Sciatic nerve (tissue), 2 donors: ENCODE data around the gene CAMK2G. TPM values are rescaled to one million over a fixed set of nuclear protein-coding genes. Genes with fewer than 3 reads are reported as not detected.

Experiments used
- ATAC-seq: fragments of 200-7000 bp; cut with Tn5 transposase; one replicate; pipeline ENCODE4 v1.9.1; 2020; ENCODE audit warnings: mild to moderate bottlenecking, moderate library complexity
- DNase-seq: peaks from one replicate; pipeline ENCODE4 v3.0.0-alpha.2; 2020; ENCODE audit warnings: low spot score
- intact Hi-C: fragments of 100-400 bp; cut with DNase I; formaldehyde crosslinking; loops from one replicate; pipeline ENCODE4 v1.14.2; 2022
- total RNA-seq: library from RNA; stranded (reverse); fragmentation: NEBNext Ultra II Directional; extraction: Animal tissue kit (Norgen Biotek cat#: 25700); gene quantifications from one replicate; pipeline ENCODE4 v1.2.1, GENCODE V29; 2021
- donor health status: DM: no; HTN: no; CAD: no.
- donor health status: DM: no; HTN: no; CAD: no.

Gene CAMK2G
- total RNA-seq, 1 donor from 2014 or later: 30.5 TPM

DNA sequence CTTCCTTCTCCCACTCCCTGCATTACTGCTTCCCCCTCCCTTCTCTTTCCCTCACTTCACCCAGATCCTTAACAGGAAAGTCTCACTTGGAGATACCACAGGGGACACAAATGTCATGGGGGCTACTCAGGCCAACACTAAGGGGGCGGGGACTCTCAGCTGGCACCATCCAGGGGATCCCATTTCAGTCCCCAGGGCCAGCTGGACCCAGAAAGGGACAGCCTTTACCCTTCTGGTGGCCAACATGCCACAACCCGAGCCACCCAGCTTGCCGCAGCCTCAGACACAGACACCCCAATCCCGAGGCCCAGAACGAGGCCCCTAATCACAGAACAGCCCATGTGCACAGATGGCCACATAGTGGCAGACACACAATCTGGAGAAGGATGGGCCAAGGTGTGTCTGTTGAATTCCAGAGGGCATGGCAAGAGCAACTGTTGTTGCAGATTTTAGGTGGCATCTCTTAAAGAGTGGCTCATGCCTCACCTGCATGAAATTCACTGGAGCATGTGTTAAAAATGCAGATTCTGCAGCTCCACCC is 5.6 kb downstream of the CAMK2G start:
- no peak for DNase-seq
- ATAC-seq: no peak
- intact Hi-C loops: no loop called here

DNA sequence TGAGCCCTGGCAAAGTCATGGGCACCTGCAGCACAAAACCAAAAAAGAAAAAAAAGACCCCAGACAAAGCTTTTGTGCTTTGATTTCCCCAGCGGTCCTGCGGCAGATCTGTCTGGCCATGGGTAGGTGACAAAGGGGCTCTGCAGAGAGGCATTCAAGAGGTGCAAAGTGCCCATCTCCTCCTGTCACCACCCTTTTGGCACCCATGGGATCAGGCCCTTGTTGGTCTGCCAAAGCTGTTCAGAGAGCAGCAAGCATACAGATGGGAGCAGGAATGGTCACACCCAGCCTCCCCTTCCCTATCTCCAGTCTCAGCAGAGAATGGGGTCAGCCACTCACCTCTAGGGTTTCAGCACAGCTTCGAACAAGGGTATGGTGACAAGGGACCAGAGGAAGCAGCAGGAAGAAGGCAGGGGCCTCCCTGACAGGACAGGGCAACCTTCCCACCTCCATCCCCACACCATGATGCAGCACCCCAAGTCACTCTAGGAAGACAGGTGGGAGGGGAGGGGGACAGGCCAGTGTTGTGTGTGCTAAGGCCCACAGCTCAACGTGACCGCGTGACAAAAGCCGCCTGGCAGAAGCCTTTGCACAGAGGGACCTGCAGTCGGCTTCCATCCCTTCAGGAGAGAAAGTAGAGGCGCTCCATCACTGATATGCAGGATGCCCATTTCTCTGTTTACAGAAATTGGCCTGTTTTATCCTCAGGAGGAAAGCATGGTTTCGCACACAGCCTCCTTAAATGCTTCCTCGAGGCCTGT is 6.3 kb downstream of the CAMK2G start:
- intact Hi-C loops: no loop called here
- ATAC-seq: no peak

GRCh38 chr10:73867126-73867807 is 7.1 kb downstream of the CAMK2G start:
- intact Hi-C loops: no loop called here
- no peak for ATAC-seq
- DNase-seq: no peak

More for the DNA sequence above, 6.3 kb downstream of the CAMK2G start:
- DNase-seq: no peak

- ATAC-seq (no peak), DNase-seq (no peak)
- intact Hi-C loops: no loop called here
Observed at GRCh38 chr10:73866621-73867020, 7.7 kb downstream of the CAMK2G start.

GRCh38 chr10:73865459-73866442 is 8.6 kb downstream of the CAMK2G start:
- peak; percentile 64 for ATAC-seq
- intact Hi-C loops: no loop called here
- DNase-seq: no peak

GRCh38 chr10:73865107-73865458 is 9.3 kb downstream of the CAMK2G start:
- no peak for DNase-seq
- intact Hi-C loops: no loop called here
- ATAC-seq: no peak

DNA sequence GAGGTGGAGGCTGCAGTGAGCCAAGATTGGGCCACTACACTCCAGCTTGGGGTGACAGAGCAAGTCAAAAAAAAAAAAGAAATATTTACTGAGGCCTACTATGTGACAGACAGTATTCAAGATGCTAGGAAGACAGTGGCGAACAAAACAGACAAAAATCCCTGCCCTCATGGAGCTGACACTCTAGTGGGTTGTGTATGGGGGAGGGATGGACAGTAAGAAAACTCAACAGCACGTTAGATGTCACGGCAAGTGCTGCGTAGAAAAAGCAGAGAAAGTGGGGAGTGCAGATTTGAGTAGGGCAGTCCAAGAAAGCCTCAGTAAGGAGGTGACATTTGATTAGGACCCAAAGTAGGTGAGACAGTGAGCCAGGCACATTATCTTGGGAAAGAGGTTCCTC is 10.1 kb downstream of the CAMK2G start:
- no peak for DNase-seq
- intact Hi-C loops: no loop called here
- ATAC-seq: no peak

GRCh38 chr10:73863039-73863817 is 11.1 kb downstream of the CAMK2G start:
- ATAC-seq: no peak
- intact Hi-C loops: no loop called here
- DNase-seq: no peak

DNA sequence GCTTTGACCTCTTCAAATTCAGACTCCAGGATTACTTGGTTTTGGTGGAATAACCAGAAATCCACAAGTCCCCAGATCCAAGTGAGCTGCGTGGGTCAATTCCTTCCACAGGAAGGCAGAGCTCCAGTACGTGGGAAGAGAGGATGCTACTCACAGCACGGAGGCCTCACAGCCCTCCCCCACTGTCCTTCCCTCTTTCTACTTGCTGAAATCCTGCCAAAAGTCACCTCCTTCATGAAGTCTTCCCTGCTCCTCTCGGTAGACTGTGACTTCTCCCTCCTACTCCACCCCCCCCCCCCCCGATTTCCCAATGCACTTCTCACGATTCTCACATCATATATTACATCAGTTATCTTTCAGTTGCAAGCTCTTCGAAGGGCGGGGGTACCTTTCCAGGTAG is 12.3 kb downstream of the CAMK2G start:
- ATAC-seq (no peak), DNase-seq (no peak)
- intact Hi-C loops: no loop called here

DNA sequence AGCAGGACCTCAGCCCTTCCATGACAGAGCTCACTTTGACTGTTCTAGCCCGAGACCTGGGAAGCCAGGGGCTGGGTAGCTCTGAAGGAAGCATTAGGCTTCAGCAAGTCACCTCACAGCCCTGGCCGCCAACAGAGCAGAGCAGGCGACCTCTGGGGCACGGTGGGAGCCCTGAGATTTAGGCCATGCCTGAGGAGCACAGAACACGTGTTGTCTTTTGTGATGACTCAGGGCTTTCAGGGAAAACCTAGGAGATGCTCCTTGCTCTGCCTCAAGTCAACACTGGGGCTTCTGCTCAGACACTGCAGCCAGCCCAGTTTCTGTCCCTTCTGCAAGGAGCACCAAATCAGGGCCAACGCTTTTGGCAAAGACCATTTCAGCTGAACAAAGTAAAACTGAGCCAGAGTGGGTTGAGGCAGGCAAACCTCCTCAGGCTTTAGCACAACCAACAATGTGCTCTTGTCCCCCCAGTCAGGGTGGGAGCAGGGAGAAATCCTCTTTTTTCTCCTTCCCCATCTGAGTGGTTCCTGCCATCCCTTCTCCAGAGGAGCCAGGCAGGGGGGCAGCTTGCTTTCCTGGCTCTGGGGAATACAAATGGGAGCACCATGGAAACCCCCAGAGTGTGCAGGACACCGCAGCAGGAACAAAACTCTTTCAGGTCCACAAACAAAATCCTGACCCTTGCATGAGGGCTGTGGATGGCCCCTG is 14.4 kb downstream of the CAMK2G start:
- peak; percentile 74 for ATAC-seq
- no peak for DNase-seq
- intact Hi-C loops: no loop called here

GRCh38 chr10:73859428-73859783 is 14.9 kb downstream of the CAMK2G start:
- ATAC-seq (peak; percentile 37), DNase-seq (no peak)
- intact Hi-C loops: no loop called here

DNA sequence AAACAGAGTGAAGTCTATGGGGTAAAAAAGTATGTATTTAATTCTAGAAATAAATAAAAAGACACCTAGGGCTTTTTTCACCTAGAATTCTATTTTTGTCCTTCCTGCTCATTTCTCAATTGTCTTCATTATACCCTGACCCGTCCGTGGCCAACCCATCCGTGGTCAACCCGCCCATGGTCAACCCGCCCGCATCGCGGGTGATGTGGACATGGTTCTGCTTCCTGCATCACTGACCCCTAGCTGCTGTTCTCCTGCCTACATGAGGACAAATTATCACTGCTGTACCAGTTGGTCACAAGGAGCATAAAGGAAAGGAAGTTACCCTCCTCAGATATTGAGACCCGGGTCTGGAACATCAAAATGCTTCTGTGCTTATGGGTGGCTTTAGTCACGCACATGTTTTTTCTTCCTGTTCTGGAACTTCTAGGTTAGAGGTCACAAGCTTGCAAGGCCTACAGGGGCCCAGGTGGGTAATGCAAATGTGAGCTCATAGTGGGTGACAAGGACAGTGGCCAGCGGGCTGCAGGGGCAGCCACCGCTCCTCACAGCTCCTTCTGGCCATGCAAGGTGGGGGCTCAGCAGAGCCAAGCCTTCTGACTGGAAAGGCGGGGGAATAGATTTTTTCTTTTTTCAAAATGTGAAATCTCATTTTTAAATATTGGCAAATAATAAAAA is 15.5 kb downstream of the CAMK2G start:
- DNase-seq (no peak), ATAC-seq (peak; percentile 19)
- intact Hi-C loops: no loop called here

DNA sequence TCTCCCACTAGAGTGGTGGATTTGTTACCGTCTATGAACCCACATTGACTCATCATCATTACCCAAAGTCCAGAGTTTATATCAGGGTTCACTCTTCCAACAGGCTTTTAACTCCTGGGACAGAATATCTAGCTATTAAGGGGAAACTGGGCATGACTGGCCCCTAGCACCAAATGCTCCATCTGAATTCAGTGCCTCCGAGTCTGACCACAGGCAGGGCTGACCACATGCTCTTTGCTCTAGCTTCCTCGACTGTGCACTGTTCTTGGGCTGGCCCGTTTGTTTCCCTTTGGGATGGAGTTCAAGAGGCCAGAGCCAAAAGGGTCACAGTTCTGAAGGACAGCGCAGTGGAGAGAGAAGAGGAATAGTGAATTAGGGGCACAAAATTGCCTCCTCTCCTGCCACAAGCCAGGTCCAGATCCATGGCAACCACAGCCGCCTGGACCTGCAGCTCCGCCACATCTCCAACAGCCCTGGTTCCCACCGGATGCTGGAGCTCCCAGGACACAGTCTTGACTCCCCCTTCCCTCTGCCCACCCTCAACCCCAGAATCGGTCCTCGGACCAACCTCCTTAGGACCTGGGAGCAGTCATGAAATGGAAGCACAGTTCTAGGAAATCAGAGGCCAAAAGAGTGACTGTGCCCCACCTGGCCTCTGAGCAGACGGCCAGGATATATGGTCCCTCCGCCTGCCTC is 16.2 kb downstream of the CAMK2G start:
- DNase-seq (no peak), ATAC-seq (no peak)
- intact Hi-C loops: no loop called here

DNA sequence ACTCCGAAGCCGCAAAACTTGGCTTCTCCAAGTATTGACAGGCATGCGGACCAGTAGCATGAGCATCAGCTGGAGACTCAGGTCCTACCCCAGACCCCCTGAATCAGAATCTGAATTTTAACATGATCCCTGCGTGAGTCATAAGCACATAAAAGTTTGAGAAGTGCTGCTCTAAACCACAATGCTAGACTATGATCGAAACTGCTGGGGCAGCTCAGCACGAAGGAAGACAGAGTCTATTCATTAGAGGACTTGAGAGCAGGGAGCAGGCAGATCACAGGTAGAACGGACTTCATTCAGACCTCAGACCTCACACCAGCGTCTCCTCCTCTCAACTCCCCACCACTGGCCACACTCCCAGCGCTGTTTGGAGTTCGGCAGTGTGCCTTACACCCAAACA is 16.9 kb downstream of the CAMK2G start:
- ATAC-seq: no peak
- intact Hi-C loops: no loop called here
- DNase-seq: no peak

DNA sequence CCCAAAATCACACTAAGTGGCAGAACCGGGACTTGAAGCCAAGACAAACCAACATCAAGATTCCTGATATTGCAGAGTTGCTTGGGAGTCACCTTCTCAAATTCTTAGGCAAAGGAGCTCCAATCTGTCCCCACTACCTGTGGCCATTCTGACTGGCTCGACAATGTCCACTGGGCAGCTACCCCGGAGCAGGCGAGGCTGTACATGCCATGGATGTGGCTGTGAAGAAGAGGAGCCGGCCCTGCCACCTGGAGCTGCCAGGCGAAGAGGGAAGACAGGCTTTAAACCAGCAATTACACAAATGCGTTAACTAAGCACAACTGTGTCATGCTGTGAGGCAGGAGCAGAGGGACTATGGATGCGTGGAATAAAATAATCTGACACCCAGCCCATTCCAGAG is 18.1 kb downstream of the CAMK2G start:
- DNase-seq (no peak), ATAC-seq (no peak)
- intact Hi-C loops: no loop called here

- intact Hi-C loops: no loop called here
- no peak for DNase-seq
- no peak for ATAC-seq
Observed at GRCh38 chr10:73855413-73855812, 18.9 kb downstream of the CAMK2G start.

DNA sequence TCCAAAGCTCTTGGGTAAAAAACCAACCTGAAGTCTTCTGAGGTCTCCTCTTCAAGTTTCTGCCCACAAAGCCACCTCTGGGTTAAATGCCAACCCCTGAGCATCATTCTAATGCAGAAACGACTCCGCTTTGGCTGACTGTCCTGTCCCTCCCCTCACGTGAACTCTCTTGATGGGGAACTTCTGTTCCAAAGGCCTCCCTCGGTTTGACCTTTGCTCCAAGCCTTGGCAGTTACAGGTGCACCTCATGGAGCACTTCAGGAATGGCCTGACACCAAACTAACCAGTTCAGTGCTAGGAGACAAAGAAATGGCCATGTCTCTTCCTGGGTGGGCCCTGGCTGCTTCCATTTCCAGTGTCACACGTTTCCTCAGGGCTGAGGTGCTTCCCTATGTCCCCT is 20.0 kb downstream of the CAMK2G start:
- DNase-seq: no peak
- no peak for ATAC-seq
- intact Hi-C loops: no loop called here
